H9 (cell line): ENCODE data around the gene PLGRKT. TPM values are rescaled to one million over a fixed set of nuclear protein-coding genes. Genes with fewer than 3 reads are reported as not detected.

ENCODE experiments used
- DNase-seq: peaks from one replicate; pipeline ENCODE4 v3.0.0-alpha.2; 2017
- H2AFZ ChIP-seq: one replicate; pipeline ENCODE4 v1.6.1; 2013; ENCODE audit warnings: mild to moderate bottlenecking, low read length, control low read depth, moderate library complexity
- H2AK5ac ChIP-seq: 2 replicates; pipeline ENCODE4 v1.6.1; 2013; ENCODE audit warnings: low read length, control low read depth, mixed read lengths; ENCODE audit not compliant: insufficient read length
- H2BK120ac ChIP-seq: one replicate; pipeline ENCODE4 v1.6.1; 2013; ENCODE audit warnings: low read depth, mild to moderate bottlenecking, low read length, control low read depth, inconsistent platforms; ENCODE audit not compliant: poor library complexity, severe bottlenecking
- H2BK12ac ChIP-seq: 2 replicates; pipeline ENCODE4 v1.6.1; 2013; ENCODE audit warnings: low read length, control low read depth, mixed read lengths, low read depth; ENCODE audit not compliant: insufficient read length
- H2BK15ac ChIP-seq: 2 replicates; pipeline ENCODE4 v1.6.1; 2013; ENCODE audit warnings: low read depth, low read length, control low read depth
- H2BK20ac ChIP-seq: one replicate; pipeline ENCODE4 v1.6.1; 2013; ENCODE audit warnings: low read depth, mild to moderate bottlenecking, low read length, control low read depth, inconsistent platforms; ENCODE audit not compliant: poor library complexity, severe bottlenecking
- H2BK5ac ChIP-seq: 2 replicates; pipeline ENCODE4 v1.6.1; 2013; ENCODE audit warnings: low read length, control low read depth, mixed read lengths; ENCODE audit not compliant: insufficient read length
- H3K14ac ChIP-seq: 2 replicates; pipeline ENCODE4 v1.6.1; 2013; ENCODE audit warnings: low read length, control low read depth; ENCODE audit not compliant: insufficient read depth
- H3K18ac ChIP-seq: 2 replicates; pipeline ENCODE4 v1.6.1; 2013; ENCODE audit warnings: low read depth, mild to moderate bottlenecking, mixed read lengths, low read length, control low read depth; ENCODE audit not compliant: insufficient read length
- H3K23ac ChIP-seq: 2 replicates; pipeline ENCODE4 v1.6.1; 2013; ENCODE audit warnings: low read length, control low read depth, mixed read lengths, low read depth; ENCODE audit not compliant: insufficient read length
- H3K23me2 ChIP-seq: 2 replicates; pipeline ENCODE4 v1.6.1; 2013; ENCODE audit warnings: low read depth, mild to moderate bottlenecking, mixed read lengths, low read length, control low read depth; ENCODE audit not compliant: insufficient read length, poor library complexity, severe bottlenecking
- H3K27ac ChIP-seq: 2 replicates; pipeline ENCODE4 v1.5.1; 2013; ENCODE audit warnings: low read length, control low read depth, mixed read lengths, low read depth; ENCODE audit not compliant: insufficient read length
- H3K27me3 ChIP-seq: 2 replicates; pipeline ENCODE4 v1.6.1; 2013; ENCODE audit warnings: low read length, control low read depth, inconsistent platforms; ENCODE audit not compliant: insufficient read depth
- H3K4ac ChIP-seq: 2 replicates; pipeline ENCODE4 v1.6.1; 2013; ENCODE audit warnings: low read depth, mild to moderate bottlenecking, control low read depth, inconsistent platforms, low read length, moderate library complexity
- H3K4me1 ChIP-seq: 2 replicates; pipeline ENCODE4 v1.6.1; 2013; ENCODE audit warnings: low read length, control low read depth, inconsistent platforms; ENCODE audit not compliant: insufficient read depth
- H3K4me2 ChIP-seq: 2 replicates; pipeline ENCODE4 v1.6.1; 2013; ENCODE audit warnings: low read length, control low read depth, mixed read lengths; ENCODE audit not compliant: insufficient read length, insufficient read depth
- H3K56ac ChIP-seq: 2 replicates; pipeline ENCODE4 v1.6.1; 2013; ENCODE audit warnings: low read depth, mild to moderate bottlenecking, mixed read lengths, low read length, control low read depth; ENCODE audit not compliant: insufficient read length
- H3K79me1 ChIP-seq: 2 replicates; pipeline ENCODE4 v1.6.1; 2013; ENCODE audit warnings: low read depth, mild to moderate bottlenecking, moderate library complexity, low read length, control low read depth, inconsistent platforms; ENCODE audit not compliant: insufficient read depth, poor library complexity, severe bottlenecking
- H3K79me2 ChIP-seq: 2 replicates; pipeline ENCODE4 v1.6.1; 2013; ENCODE audit warnings: low read length, control low read depth, inconsistent platforms; ENCODE audit not compliant: insufficient read depth
- H3K9ac ChIP-seq: 2 replicates; pipeline ENCODE4 v1.6.1; 2013; ENCODE audit warnings: low read length, control low read depth, mixed read lengths; ENCODE audit not compliant: insufficient read length; ENCODE audit errors: extremely low read depth
- H3K9me3 ChIP-seq: one replicate; pipeline ENCODE4 v1.6.1; 2013; ENCODE audit warnings: low read depth, low read length, inconsistent platforms; ENCODE audit not compliant: control insufficient read depth
- H3T11ph ChIP-seq: one replicate; pipeline ENCODE4 v1.6.1; 2013; ENCODE audit warnings: mild to moderate bottlenecking, low read length, control low read depth, inconsistent platforms
- H4K20me1 ChIP-seq: one replicate; pipeline ENCODE4 v1.6.1; 2013; ENCODE audit not compliant: control insufficient read depth, insufficient read length, insufficient read depth
- H4K5ac ChIP-seq: 2 replicates; pipeline ENCODE4 v1.6.1; 2013; ENCODE audit warnings: low read depth, mild to moderate bottlenecking, mixed read lengths, low read length, control low read depth; ENCODE audit not compliant: insufficient read length
- H4K8ac ChIP-seq: replicated peaks from 2 replicates; pipeline ENCODE4 v1.6.1; 2013; ENCODE audit warnings: low read length, control low read depth, mixed read lengths, low read depth; ENCODE audit not compliant: insufficient read length
- H4K91ac ChIP-seq: 2 replicates; pipeline ENCODE4 v1.6.1; 2013; ENCODE audit warnings: low read depth, mild to moderate bottlenecking, moderate library complexity, mixed read lengths, low read length, control low read depth; ENCODE audit not compliant: insufficient read length
- H3K27ac Mint-ChIP-seq, 3 experiments: 2 replicates in 2 of 3; 3 replicates in 1 of 3; pipeline ENCODE4 v1.8.0; 2020 to 2021; ENCODE audit warnings: mixed read lengths in 3 of 3, mild to moderate bottlenecking in 1 of 3, moderate library complexity in 1 of 3
- H3K27me3 Mint-ChIP-seq: 2 replicates; pipeline ENCODE4 v1.8.0; 2021; ENCODE audit warnings: low read depth, mild to moderate bottlenecking, moderate library complexity, mixed read lengths
- H3K36me3 Mint-ChIP-seq, 3 experiments: 2 replicates in 2 of 3; 3 replicates in 1 of 3; pipeline ENCODE4 v1.8.0; 2020 to 2021; ENCODE audit warnings: low read depth in 3 of 3, mixed read lengths in 3 of 3; ENCODE audit not compliant: insufficient read depth in 1 of 3
- H3K4me1 Mint-ChIP-seq, 2 experiments: 2 replicates each; pipeline ENCODE4 v1.8.0; 2020; ENCODE audit warnings: mixed read lengths in 2 of 2
- H3K4me3 Mint-ChIP-seq, 2 experiments: 2 replicates in 1 of 2; 3 replicates in 1 of 2; pipeline ENCODE4 v1.8.0; 2020 to 2021; ENCODE audit warnings: mild to moderate bottlenecking in 2 of 2, mixed read lengths in 2 of 2, moderate library complexity in 1 of 2
- H3K9me3 Mint-ChIP-seq, 2 experiments: 2 replicates in 1 of 2; 3 replicates in 1 of 2; pipeline ENCODE4 v1.8.0; 2020; ENCODE audit warnings: mild to moderate bottlenecking in 2 of 2, mixed read lengths in 2 of 2, moderate library complexity in 1 of 2
- CTCF ChIP-seq: fragments of 200-600 bp; sonication (generic); conservative IDR thresholded peaks from 3 replicates; pipeline ENCODE4 v1.8.0; 2021; ENCODE audit warnings: antibody characterized with exemption, mild to moderate bottlenecking
- WGBS: extraction: QIAGEN DNeasy Blood & Tissue Kit; methylation state at CpG from one replicate; pipeline ENCODE4 v1.1.7; 2013; ENCODE audit warnings: missing lambda C conversion rate, low lambda C conversion rate, mixed read lengths; ENCODE audit not compliant: insufficient read length; ENCODE audit errors: extremely low coverage; 5-methylcytosine and 5-hydroxymethylcytosine counted together
- total RNA-seq: library from RNA; stranded (reverse); gene quantifications from 2 replicates; pipeline ENCODE4 v1.2.1, GENCODE V29; 2021

Gene PLGRKT
- total RNA-seq, 1 experiment from 2014 or later = 19.6 TPM

GRCh38 chr9:5392285-5392684, 45.4 kb downstream of the PLGRKT start:
- Histone ChIP-seq H3K79me2 (no peaks in the 10 kb centered on the region), H3K4me1 (no peaks in the 10 kb centered on the region), H3K9ac (no peak overlapping the region), H3K79me1 (no peaks in the 10 kb centered on the region), H2BK5ac (no peak overlapping the region), H2AK5ac (no peak overlapping the region), H2BK15ac (no peak overlapping the region), H2BK12ac (no peak overlapping the region), H4K20me1 (no peaks in the 10 kb centered on the region), H3K18ac (no peak overlapping the region), H3K14ac (no peak overlapping the region), H3K27me3 (no peaks in the 10 kb centered on the region), H3T11ph (no peak overlapping the region), H3K9me3 (no peaks in the 10 kb centered on the region), H3K4me2 (no peak overlapping the region), H3K23me2 (no peaks in the 10 kb centered on the region), H2BK20ac (no peak overlapping the region), H3K56ac (no peak overlapping the region), H4K91ac (no peak overlapping the region), H3K27ac (no peak overlapping the region), H3K4ac (no peak overlapping the region), H2BK120ac (no peak overlapping the region), H4K8ac (no peak overlapping the region), H3K23ac (no peak overlapping the region), H2AFZ (no peak overlapping the region), H4K5ac (no peak overlapping the region)
- Mint-ChIP-seq H3K27me3 (no peaks in the 10 kb centered on the region), H3K36me3 (no peaks in the 10 kb centered on the region), H3K9me3 (no peaks in the 10 kb centered on the region), H3K4me1 (no peaks in the 10 kb centered on the region), H3K27ac (no peak overlapping the region), H3K4me3 (no peak overlapping the region)
- TF ChIP-seq CTCF = no peak
- no CpG with 5 or more reads among the region's 1 CpG for WGBS
- no peak for DNase-seq
